ENCODE results near the gene CD69.

CD69 gene

DNA sequence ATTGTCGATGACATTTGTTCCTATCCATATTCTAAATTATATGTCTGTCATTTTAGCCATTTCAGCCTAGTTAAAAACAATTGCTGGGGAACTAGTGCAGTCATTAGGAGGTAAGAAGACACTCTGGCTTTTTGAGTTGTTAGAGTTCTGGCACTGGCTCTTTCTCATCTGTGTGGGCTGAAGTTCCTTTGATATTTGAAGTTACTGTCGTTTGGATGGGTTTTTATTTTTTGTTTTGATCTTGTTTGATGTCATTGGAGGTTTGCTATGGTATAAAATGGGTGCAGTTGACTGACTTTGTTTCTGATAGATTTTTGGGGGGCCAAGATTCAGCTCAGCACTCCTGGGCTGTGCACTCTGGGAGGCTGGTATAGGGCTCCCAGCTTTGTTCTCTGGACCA is 20.7 kb upstream of the CD69 start:
- Histone ChIP-seq H3K4me1 (ENCODE audit: control insufficient read depth, insufficient read depth, low read length, poor library complexity, severe bottlenecking) (peaks cover 9% of the 10 kb centered on the region), H3K27ac (ENCODE audit: insufficient read depth, low read length, poor library complexity, severe bottlenecking) (no peak overlapping the region), H3K4me3 (ENCODE audit: insufficient read depth, low read depth, low read length, poor library complexity, severe bottlenecking) (no peak overlapping the region), H3K36me3 (ENCODE audit: control insufficient read depth, insufficient read depth, low read length) (no peaks in the 10 kb centered on the region), H3K9me3 (ENCODE audit: control insufficient read depth, low read length) (no peaks in the 10 kb centered on the region), H3K27me3 (replicated peaks; ENCODE audit: control insufficient read depth, insufficient read depth, low read length, poor library complexity, severe bottlenecking) (no peaks in the 10 kb centered on the region)
- DNase-seq: no peak

DNA sequence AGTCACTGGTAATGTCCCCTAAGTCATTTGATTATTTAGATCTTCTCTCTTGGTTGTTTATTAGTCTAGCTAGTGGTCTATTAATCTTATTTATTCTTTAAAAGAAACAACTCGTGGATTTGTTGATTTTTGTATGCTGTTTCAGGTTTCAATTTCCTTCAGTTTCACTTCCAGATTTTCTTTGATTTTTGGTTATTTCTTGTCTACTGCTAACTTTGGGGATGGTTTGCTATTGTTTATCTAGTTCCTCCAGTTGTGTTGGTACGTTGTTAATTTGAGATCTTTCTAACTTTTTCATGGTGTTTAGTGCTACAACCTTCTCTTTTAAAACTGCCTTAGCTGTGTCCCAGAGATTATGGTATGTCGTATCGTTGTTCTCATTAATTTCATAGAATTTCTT is 18.5 kb upstream of the CD69 start:
- Histone ChIP-seq H3K36me3 (ENCODE audit: control insufficient read depth, insufficient read depth, low read length) (no peaks in the 10 kb centered on the region), H3K4me3 (ENCODE audit: insufficient read depth, low read depth, low read length, poor library complexity, severe bottlenecking) (no peak overlapping the region), H3K27ac (ENCODE audit: insufficient read depth, low read length, poor library complexity, severe bottlenecking) (no peak overlapping the region), H3K9me3 (ENCODE audit: control insufficient read depth, low read length) (no peaks in the 10 kb centered on the region), H3K27me3 (replicated peaks; ENCODE audit: control insufficient read depth, insufficient read depth, low read length, poor library complexity, severe bottlenecking) (no peaks in the 10 kb centered on the region), H3K4me1 (ENCODE audit: control insufficient read depth, insufficient read depth, low read length, poor library complexity, severe bottlenecking) (peaks cover 21% of the 10 kb centered on the region)
- DNase-seq: no peak

DNA sequence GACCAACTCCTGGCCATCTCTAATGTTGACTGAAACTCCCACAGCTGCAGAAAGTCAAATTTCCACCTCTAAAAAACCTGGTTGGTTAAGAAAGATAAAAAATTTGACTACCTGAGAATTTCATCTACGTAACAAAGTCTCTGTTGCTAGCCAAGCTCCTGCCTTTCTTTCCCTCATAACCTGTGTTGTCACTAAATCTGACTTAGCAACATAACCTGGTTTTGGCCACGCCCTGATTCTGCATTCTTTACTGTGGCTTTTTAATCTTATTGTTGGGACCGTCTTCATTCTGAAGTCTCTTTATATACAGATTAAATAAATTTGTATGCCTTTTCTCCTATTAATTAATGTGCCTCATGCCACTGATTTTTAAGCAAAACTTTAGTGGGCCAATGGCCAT is 16.1 kb upstream of the CD69 start:
- Histone ChIP-seq H3K27ac (ENCODE audit: insufficient read depth, low read length, poor library complexity, severe bottlenecking) (no peak overlapping the region), H3K4me3 (ENCODE audit: insufficient read depth, low read depth, low read length, poor library complexity, severe bottlenecking) (no peak overlapping the region), H3K9me3 (ENCODE audit: control insufficient read depth, low read length) (no peaks in the 10 kb centered on the region), H3K4me1 (ENCODE audit: control insufficient read depth, insufficient read depth, low read length, poor library complexity, severe bottlenecking) (peaks cover 33% of the 10 kb centered on the region), H3K27me3 (replicated peaks; ENCODE audit: control insufficient read depth, insufficient read depth, low read length, poor library complexity, severe bottlenecking) (no peaks in the 10 kb centered on the region), H3K36me3 (ENCODE audit: control insufficient read depth, insufficient read depth, low read length) (no peaks in the 10 kb centered on the region)
- no peak for DNase-seq

DNA sequence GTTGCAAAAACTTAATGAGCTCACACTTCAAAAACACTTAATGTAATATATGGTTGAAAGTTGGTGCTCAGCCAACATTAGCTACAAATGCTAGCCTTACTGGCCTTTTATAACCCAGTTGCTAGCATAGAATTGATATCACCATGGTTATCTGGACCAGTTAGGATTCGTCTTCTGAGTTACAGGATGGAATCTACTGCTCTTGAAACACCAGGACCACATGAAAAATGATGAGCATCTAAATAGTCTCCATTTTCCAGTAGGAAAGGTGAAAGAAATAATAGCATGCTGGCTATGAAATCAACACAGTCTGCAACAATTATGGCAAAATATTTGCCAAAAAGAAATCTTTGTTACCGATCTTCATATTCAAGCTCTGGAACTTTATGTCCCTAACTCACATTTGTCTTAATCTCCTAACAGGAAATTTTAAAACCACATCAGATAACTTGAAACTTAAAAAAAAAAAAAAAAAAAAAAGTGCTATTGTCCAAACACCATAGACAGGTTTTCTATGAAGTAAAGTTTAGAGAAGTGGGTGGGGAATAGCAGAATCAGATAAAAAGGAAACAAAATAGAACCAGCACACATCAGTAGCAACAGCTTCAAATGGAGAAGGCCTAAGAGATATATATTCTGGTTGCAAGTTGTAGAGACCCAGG is 12.6 kb upstream of the CD69 start:
- Histone ChIP-seq H3K9me3 (ENCODE audit: control insufficient read depth, low read length) (no peaks in the 10 kb centered on the region), H3K27me3 (replicated peaks; ENCODE audit: control insufficient read depth, insufficient read depth, low read length, poor library complexity, severe bottlenecking) (no peaks in the 10 kb centered on the region), H3K4me1 (ENCODE audit: control insufficient read depth, insufficient read depth, low read length, poor library complexity, severe bottlenecking) (peaks cover 36% of the 10 kb centered on the region), H3K36me3 (ENCODE audit: control insufficient read depth, insufficient read depth, low read length) (no peaks in the 10 kb centered on the region), H3K27ac (ENCODE audit: insufficient read depth, low read length, poor library complexity, severe bottlenecking) (no peak overlapping the region), H3K4me3 (ENCODE audit: insufficient read depth, low read depth, low read length, poor library complexity, severe bottlenecking) (no peak overlapping the region)
- DNase-seq: no peak

DNA sequence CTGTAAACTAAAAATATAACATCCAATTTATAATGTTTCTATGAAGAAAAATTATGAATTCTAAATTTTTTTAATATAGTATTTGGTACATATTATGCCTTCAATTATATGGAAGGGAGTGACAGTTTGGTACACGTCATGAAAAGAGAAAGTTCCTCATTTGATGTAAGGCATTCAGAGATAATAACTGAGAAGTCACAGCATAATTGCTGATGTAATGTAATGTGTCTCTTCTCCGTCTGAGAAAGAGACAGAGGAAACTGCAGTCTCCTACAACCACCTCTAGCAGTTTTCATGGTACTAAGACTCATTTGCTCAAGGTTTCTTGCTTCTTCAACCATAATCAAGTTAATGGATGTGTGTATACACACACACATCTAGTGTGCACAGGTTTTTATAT is 2.3 kb upstream of the CD69 start:
- H3K27me3 ChIP-seq (replicated peaks; ENCODE audit: control insufficient read depth, insufficient read depth, low read length, poor library complexity, severe bottlenecking): no peaks in the 10 kb centered on the region
- no peak overlapping the region for H3K27ac ChIP-seq (ENCODE audit: insufficient read depth, low read length, poor library complexity, severe bottlenecking)
- H3K4me3 ChIP-seq (ENCODE audit: insufficient read depth, low read depth, low read length, poor library complexity, severe bottlenecking): no peak overlapping the region
- no peaks in the 10 kb centered on the region for H3K9me3 ChIP-seq (ENCODE audit: control insufficient read depth, low read length)
- no peak for DNase-seq
- peaks cover 30% of the 10 kb centered on the region for H3K4me1 ChIP-seq (ENCODE audit: control insufficient read depth, insufficient read depth, low read length, poor library complexity, severe bottlenecking)
- H3K36me3 ChIP-seq (ENCODE audit: control insufficient read depth, insufficient read depth, low read length): no peaks in the 10 kb centered on the region

DNA sequence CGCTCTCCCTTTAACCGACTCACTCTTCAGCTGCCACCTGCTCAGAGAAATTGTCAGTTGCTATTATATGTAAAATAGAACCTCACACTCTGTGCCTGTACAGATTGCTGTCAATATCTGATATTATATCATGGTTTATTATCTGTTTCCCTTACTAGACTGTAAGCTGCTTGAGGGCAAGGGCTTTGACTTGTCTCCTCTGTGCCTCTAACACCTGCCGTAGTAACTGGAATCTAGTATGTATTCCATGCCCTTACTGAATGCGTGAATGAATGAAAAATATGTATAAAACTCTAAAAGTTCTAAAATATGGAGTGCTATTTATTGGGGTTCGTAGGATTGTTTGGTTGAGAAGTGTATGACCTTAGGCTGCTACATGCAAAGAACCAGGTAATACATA is 1.7 kb upstream of the CD69 start:
- H3K27ac ChIP-seq (ENCODE audit: insufficient read depth, low read length, poor library complexity, severe bottlenecking): peak overlapping the region; percentile 98
- H3K27me3 ChIP-seq (replicated peaks; ENCODE audit: control insufficient read depth, insufficient read depth, low read length, poor library complexity, severe bottlenecking): no peaks in the 10 kb centered on the region
- peak overlapping the region; percentile 90 for H3K4me3 ChIP-seq (ENCODE audit: insufficient read depth, low read depth, low read length, poor library complexity, severe bottlenecking)
- H3K36me3 ChIP-seq (ENCODE audit: control insufficient read depth, insufficient read depth, low read length): peaks cover 4% of the 10 kb centered on the region
- peaks cover 30% of the 10 kb centered on the region for H3K4me1 ChIP-seq (ENCODE audit: control insufficient read depth, insufficient read depth, low read length, poor library complexity, severe bottlenecking)
- no peaks in the 10 kb centered on the region for H3K9me3 ChIP-seq (ENCODE audit: control insufficient read depth, low read length)
- DNase-seq: no peak

DNA sequence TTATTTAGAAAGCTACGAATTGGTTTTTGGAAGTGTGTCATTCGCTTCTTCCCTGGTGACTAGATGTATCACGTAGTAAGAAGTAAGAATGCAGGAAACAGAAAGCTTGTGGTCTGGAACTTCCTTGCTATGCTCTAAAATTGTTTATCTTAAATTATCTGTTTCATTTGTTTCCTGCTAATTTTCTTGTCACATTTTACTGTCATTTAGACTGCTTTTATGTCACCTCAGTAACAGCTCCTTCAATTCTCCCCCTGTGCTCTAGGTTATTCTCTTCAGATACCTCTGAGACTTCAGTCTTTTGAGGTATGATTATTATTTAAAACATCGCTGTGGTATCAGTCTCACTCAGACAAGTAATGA is 699 bp upstream of the CD69 start:
- H3K36me3 ChIP-seq (ENCODE audit: control insufficient read depth, insufficient read depth, low read length): peaks cover 9% of the 10 kb centered on the region
- H3K4me1 ChIP-seq (ENCODE audit: control insufficient read depth, insufficient read depth, low read length, poor library complexity, severe bottlenecking): peaks cover 34% of the 10 kb centered on the region
- no peak for DNase-seq
- H3K4me3 ChIP-seq (ENCODE audit: insufficient read depth, low read depth, low read length, poor library complexity, severe bottlenecking): peak overlapping the region; percentile 90
- H3K27me3 ChIP-seq (replicated peaks; ENCODE audit: control insufficient read depth, insufficient read depth, low read length, poor library complexity, severe bottlenecking): no peaks in the 10 kb centered on the region
- peak overlapping the region; percentile 98 for H3K27ac ChIP-seq (ENCODE audit: insufficient read depth, low read length, poor library complexity, severe bottlenecking)
- no peaks in the 10 kb centered on the region for H3K9me3 ChIP-seq (ENCODE audit: control insufficient read depth, low read length)

DNA sequence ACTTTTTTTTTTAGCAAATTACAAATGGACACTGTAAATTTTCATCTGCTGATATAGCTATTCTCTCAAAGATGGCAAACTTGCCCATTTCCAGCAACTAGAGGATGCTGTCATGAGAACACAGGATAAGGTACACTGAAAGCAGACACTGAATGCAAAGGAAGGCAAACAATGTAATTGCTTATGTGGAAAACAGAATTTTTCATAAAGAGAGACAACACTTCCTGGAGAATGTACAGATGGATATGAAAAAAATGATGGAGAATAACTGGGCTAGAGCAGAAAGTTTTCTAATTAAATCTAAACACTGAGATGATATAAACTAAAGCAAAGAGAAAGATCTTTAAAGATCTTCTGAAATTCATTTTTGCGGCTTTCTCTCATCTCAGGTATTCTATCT is 581 bp downstream of the CD69 start:
- Histone ChIP-seq H3K4me3 (ENCODE audit: insufficient read depth, low read depth, low read length, poor library complexity, severe bottlenecking) (peak overlapping the region; percentile 90), H3K36me3 (ENCODE audit: control insufficient read depth, insufficient read depth, low read length) (peaks cover 21% of the 10 kb centered on the region), H3K27ac (ENCODE audit: insufficient read depth, low read length, poor library complexity, severe bottlenecking) (peak overlapping the region; percentile 98), H3K4me1 (ENCODE audit: control insufficient read depth, insufficient read depth, low read length, poor library complexity, severe bottlenecking) (peaks cover 39% of the 10 kb centered on the region), H3K27me3 (replicated peaks; ENCODE audit: control insufficient read depth, insufficient read depth, low read length, poor library complexity, severe bottlenecking) (no peaks in the 10 kb centered on the region), H3K9me3 (ENCODE audit: control insufficient read depth, low read length) (no peaks in the 10 kb centered on the region)
- no peak for DNase-seq

DNA sequence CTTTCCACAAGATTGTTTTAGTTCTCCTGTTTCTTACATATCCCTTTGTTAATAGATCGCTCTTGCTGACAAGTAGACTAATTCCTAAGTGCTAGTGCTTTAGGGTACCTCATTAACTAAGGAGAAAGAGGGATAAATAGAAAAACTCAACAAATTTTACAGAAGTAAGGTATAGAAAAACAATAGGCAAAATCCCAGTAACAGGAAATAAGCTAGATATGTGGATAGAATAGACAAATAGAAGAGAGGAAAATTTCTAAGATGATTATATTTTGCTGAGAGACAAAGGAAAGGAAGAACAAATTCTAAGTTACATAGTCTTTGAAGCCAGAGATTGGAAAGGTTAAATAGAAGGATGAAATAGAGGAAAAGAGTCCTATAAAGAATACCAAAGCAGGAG is 1.0 kb downstream of the CD69 start:
- H3K27me3 ChIP-seq (replicated peaks; ENCODE audit: control insufficient read depth, insufficient read depth, low read length, poor library complexity, severe bottlenecking): no peaks in the 10 kb centered on the region
- H3K4me3 ChIP-seq (ENCODE audit: insufficient read depth, low read depth, low read length, poor library complexity, severe bottlenecking): peak overlapping the region; percentile 90
- H3K27ac ChIP-seq (ENCODE audit: insufficient read depth, low read length, poor library complexity, severe bottlenecking): peak overlapping the region; percentile 98

DNA sequence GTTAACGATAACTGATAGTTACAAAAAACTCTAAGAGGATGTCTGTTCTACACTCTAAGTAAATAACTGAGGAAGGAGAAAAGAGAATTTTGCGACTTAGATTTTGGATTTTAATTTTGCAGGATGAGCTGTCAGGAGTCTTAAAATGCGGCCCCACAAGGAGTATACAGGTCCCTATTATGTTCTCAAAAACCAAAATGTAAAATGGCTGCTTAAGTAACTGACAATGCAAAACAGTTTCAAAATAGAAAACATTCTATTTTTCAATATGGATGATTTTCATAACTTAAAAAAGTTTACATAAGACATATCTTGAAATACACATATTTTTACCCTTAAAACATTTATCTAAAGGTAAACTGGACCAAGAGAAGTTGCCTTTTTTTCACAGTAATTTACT is 2.6 kb downstream of the CD69 start:
- H3K4me1 ChIP-seq (ENCODE audit: control insufficient read depth, insufficient read depth, low read length, poor library complexity, severe bottlenecking): peaks cover 31% of the 10 kb centered on the region
- DNase-seq: no peak
- no peaks in the 10 kb centered on the region for H3K27me3 ChIP-seq (replicated peaks; ENCODE audit: control insufficient read depth, insufficient read depth, low read length, poor library complexity, severe bottlenecking)
- peak overlapping the region; percentile 98 for H3K27ac ChIP-seq (ENCODE audit: insufficient read depth, low read length, poor library complexity, severe bottlenecking)
- peaks cover 41% of the 10 kb centered on the region for H3K36me3 ChIP-seq (ENCODE audit: control insufficient read depth, insufficient read depth, low read length)
- no peaks in the 10 kb centered on the region for H3K9me3 ChIP-seq (ENCODE audit: control insufficient read depth, low read length)
- H3K4me3 ChIP-seq (ENCODE audit: insufficient read depth, low read depth, low read length, poor library complexity, severe bottlenecking): peak overlapping the region; percentile 90

More for the DNA sequence above, 1.0 kb downstream of the CD69 start:
- H3K36me3 ChIP-seq (ENCODE audit: control insufficient read depth, insufficient read depth, low read length): peaks cover 26% of the 10 kb centered on the region
- peaks cover 42% of the 10 kb centered on the region for H3K4me1 ChIP-seq (ENCODE audit: control insufficient read depth, insufficient read depth, low read length, poor library complexity, severe bottlenecking)
- no peaks in the 10 kb centered on the region for H3K9me3 ChIP-seq (ENCODE audit: control insufficient read depth, low read length)
- no peak for DNase-seq
